GM18526 (cell line): ENCODE results near the gene STON2.

Source experiments
- POLR2A ChIP-seq: IDR thresholded peaks from 3 replicates; pipeline ENCODE4 v1.6.1; 2011; ENCODE audit not compliant: insufficient read length; ENCODE audit errors: extremely low read depth

STON2 gene

GRCh38 chr14:81276073-81277069 lies 123.8 kb downstream of the STON2 start:
- no peak for TF ChIP-seq POLR2A

GRCh38 chr14:81275305-81276072 lies 124.6 kb downstream of the STON2 start:
- TF ChIP-seq POLR2A = no peak

GRCh38 chr14:81273961-81274575 lies 126.1 kb downstream of the STON2 start:
- TF ChIP-seq POLR2A = no peak

- TF ChIP-seq POLR2A = no peak
Measured at GRCh38 chr14:81273521-81273920, 126.6 kb downstream of the STON2 start.

DNA sequence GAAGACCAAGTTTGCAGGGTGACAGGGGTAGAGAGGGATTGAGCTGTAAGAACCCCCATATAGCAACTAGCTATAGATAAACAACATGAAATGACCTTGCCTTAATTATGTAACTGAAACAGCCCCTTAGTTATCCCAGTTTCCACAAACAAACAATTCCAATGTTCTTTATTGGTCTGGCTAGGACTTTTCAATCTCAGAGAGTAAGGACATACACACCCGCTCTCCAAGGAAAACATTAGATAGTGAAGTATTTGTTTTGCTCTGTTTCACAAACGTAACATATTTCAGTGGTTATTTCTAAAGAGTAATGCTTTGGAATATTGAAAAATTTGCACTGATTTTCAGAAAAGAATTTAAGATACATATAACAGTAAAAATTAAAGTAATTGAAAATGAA lies 127.8 kb downstream of the STON2 start:
- TF ChIP-seq POLR2A = no peak

GRCh38 chr14:81269979-81270375 lies 130.1 kb downstream of the STON2 start:
- no peak for TF ChIP-seq POLR2A

DNA sequence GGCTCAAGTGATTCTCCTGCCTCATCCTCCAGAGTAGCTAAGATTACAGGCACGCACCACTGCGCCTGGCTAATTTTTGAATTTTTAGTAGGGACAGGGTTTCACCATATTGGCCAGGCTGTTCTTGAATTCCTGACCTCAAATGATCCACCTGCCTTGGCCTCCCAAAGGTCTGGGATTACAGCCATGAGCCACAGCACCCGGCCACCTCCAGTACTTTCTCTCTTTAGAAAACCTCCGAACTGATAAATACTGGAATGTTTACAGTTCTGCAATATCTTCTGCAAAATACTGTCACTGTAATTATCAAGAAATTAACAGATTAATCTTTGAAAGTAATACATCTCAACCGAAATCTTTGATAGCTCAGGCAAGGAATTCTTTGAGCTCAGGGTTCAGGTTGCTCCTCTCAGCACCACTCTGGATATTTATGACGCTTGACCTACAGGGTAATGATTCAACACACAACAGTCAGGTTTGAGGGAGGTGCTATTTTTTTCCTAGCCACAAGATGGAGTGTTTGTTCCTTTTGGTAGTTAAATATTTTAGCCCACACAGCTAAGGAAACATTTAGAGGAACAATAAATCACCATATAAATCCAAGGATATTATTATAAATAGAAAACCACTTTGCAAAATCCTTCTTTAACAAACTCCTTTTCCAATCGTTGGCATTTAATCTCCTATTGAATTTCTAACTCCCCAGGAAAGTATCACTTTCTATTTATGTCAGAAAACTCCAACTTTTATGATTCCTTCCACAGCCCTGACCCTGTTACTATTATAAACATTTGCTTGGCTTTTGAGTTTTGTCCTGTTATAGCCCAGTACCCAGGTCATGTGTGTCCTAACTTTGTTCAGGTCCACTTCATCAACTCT lies 130.8 kb downstream of the STON2 start:
- no peak for TF ChIP-seq POLR2A

- TF ChIP-seq POLR2A = no peak
Measured at GRCh38 chr14:81268016-81268416, 132.1 kb downstream of the STON2 start.

DNA sequence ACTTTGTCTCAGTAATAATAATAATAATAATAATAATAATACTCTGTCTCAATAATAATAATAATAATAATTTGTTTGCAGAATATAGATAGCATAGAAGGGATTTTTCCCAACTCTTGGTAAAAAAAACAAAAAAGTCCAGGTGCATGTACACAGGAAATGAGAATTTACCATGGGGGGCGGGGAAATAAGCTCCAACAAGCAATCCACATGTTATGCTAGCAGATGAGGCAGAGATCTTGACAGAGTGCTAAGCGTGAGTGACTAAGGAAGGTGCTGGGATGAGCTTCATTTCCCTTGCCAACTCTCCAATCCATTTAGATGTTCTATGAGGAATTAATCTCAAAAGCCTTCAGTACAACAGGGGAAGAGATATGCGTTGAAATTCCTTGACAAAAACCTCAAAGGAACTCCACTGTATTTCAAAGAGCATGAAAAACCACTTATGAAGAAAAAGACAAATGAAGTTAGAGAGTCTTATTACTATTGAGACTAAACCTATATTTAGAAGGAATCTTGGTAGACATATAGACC lies 134.4 kb downstream of the STON2 start:
- no peak for TF ChIP-seq POLR2A

GRCh38 chr14:81264671-81265070 lies 135.5 kb downstream of the STON2 start:
- no peak for TF ChIP-seq POLR2A

DNA sequence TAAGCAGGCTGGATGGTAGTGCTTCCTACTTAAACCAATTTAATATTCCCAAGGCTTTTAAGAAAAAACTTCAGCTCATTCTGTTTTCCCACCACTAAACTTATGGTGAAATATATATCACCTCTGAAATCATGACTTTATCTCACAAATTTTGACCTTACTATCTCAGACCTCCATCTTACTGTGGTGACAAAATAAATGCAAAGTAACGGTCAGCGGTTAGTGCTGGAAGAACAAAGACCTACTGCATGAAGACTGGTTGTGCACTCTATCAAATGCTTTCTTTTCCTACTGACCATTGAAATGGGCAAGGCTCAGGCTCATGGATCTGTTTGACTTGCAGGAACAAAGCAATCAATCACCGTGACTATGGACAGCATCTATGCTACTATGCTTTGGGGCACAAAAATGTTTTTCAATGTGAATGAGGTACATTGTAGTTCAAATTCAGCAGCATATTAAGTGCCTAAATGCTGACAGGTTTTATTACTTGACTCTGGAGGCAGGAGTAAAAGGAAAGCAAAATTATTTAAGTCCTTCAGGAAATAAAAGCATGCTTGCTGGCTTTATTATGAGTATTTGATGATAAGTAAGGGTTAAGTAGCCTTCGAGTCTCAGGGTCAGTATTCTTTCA lies 136.2 kb downstream of the STON2 start:
- no peak for TF ChIP-seq POLR2A

GRCh38 chr14:81261176-81261575 lies 138.9 kb downstream of the STON2 start:
- no peak for TF ChIP-seq POLR2A

GRCh38 chr14:81260732-81261131 lies 139.4 kb downstream of the STON2 start:
- TF ChIP-seq POLR2A = no peak
